Measurements from ENCODE around the gene LPIN1. TPM values are rescaled to one million over a fixed set of nuclear protein-coding genes. Genes with fewer than 3 reads are reported as not detected.

The LPIN1 gene
- total and polyA plus RNA-seq, 8 donors, result 16.4 to 47.2 (median 20.9) TPM

GRCh38 chr2:11873356-11874154 is 127.1 kb downstream of the LPIN1 start:
- Histone ChIP-seq H3K9me3 (no peaks in the 10 kb centered on the region), H3K27me3 (no peaks in the 10 kb centered on the region), H3K36me3 (no peaks in the 10 kb centered on the region), H3K4me1 (peaks cover 3 to 19% of the 10 kb centered on the region in 2 donors), H3K27ac (no peak overlapping the region), H3K4me3 (no peak overlapping the region)
- ATAC-seq, result peak; percentile 66
- intact Hi-C loops (cut with DNase I), result no loop called here
- TF ChIP-seq, protein P1, sequence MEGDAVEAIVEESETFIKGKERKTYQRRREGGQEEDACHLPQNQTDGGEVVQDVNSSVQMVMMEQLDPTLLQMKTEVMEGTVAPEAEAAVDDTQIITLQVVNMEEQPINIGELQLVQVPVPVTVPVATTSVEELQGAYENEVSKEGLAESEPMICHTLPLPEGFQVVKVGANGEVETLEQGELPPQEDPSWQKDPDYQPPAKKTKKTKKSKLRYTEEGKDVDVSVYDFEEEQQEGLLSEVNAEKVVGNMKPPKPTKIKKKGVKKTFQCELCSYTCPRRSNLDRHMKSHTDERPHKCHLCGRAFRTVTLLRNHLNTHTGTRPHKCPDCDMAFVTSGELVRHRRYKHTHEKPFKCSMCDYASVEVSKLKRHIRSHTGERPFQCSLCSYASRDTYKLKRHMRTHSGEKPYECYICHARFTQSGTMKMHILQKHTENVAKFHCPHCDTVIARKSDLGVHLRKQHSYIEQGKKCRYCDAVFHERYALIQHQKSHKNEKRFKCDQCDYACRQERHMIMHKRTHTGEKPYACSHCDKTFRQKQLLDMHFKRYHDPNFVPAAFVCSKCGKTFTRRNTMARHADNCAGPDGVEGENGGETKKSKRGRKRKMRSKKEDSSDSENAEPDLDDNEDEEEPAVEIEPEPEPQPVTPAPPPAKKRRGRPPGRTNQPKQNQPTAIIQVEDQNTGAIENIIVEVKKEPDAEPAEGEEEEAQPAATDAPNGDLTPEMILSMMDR (IDR thresholded peaks at IDR 0.05), result no peak
- peak in 3 of 4 donors; percentile 58 to 89 (median 87) for DNase-seq

DNA sequence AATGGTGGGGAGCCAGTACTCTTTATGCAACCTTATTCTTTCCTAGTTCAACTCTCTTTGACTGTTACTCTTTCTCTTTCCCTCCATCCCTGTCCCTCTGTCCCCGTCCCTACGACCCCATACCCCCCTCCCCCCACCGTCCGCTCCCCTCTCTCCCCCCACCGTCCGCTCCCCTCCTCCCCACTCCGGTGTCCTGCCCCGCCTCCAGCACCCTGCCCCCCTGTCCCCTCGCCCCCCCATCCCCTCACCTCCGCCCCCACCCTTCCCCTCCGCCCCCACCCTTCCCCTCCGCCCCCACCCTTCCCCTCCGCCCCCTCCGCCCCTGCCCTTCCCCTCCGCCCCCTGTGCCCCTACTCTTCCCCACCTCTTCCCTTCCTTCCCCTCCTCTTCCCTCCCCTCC is 128.4 kb downstream of the LPIN1 start:
- H3K27ac ChIP-seq, result no peak overlapping the region
- DNase-seq (no peak), ATAC-seq (no peak)
- H3K36me3 ChIP-seq, result no peaks in the 10 kb centered on the region
- no peak overlapping the region for H3K4me3 ChIP-seq
- H3K4me1 ChIP-seq, result peaks cover 3 to 19% of the 10 kb centered on the region in 2 donors
- no peaks in the 10 kb centered on the region for H3K27me3 ChIP-seq
- intact Hi-C loops (cut with DNase I), result no loop called here
- TF ChIP-seq, protein P1 (IDR thresholded peaks at IDR 0.05), result no peak
- H3K9me3 ChIP-seq, result no peaks in the 10 kb centered on the region

DNA sequence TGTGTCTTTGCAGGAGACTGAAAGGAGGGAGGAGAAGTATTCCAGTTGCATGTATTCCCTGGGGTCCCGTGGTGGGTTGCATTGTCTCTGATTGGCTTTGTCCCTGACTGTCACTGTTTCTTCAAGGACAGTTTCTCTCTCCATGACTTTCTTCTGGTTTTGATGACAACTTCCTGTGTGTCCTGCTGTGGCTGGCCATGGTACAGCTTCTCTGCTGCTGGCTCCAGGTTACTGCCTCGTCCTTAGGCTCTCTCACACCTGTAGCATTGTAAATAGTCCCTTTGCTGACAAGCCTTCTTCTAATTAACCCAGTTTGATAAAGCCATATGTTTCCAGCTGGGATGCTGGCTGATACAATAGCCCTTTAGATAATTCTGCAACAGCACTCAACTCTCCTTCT is 129.0 kb downstream of the LPIN1 start:
- Histone ChIP-seq H3K4me1 (peaks cover 3 to 19% of the 10 kb centered on the region in 2 donors), H3K36me3 (no peaks in the 10 kb centered on the region), H3K27ac (no peak overlapping the region), H3K9me3 (no peaks in the 10 kb centered on the region), H3K27me3 (no peaks in the 10 kb centered on the region), H3K4me3 (no peak overlapping the region)
- ATAC-seq (no peak), DNase-seq (no peak)
- intact Hi-C loops (cut with DNase I), result no loop called here
- TF ChIP-seq, protein P1 (IDR thresholded peaks at IDR 0.05), result no peak

- Histone ChIP-seq H3K4me3 (no peak overlapping the region), H3K27me3 (no peaks in the 10 kb centered on the region), H3K27ac (no peak overlapping the region), H3K36me3 (no peaks in the 10 kb centered on the region), H3K9me3 (no peaks in the 10 kb centered on the region), H3K4me1 (peaks cover 3 to 19% of the 10 kb centered on the region in 2 donors)
- TF ChIP-seq, protein P1 (IDR thresholded peaks at IDR 0.05), result no peak
- no peak for DNase-seq
- ATAC-seq, result no peak
- intact Hi-C loops (cut with DNase I), result no loop called here
These were observed 130.0 kb downstream of the LPIN1 start for GRCh38 chr2:11876436-11876835.

- intact Hi-C loops (cut with DNase I), result no loop called here
These were observed 130.5 kb downstream of the LPIN1 start for GRCh38 chr2:11876889-11877288.

More at GRCh38 chr2:11876889-11877288, 130.5 kb downstream of the LPIN1 start:
- no peaks in the 10 kb centered on the region for H3K9me3 ChIP-seq
- H3K4me3 ChIP-seq, result no peak overlapping the region
- no peaks in the 10 kb centered on the region for H3K36me3 ChIP-seq
- no peak overlapping the region for H3K27ac ChIP-seq
- no peaks in the 10 kb centered on the region for H3K27me3 ChIP-seq
- no peak for DNase-seq
- peaks cover 3 to 19% of the 10 kb centered on the region in 2 donors for H3K4me1 ChIP-seq
- TF ChIP-seq, protein P1 (IDR thresholded peaks at IDR 0.05), result no peak
- no peak for ATAC-seq

Small RNA genes lying within 50 kb of the gene (microRNA-seq; reads per million reads assigned to microRNA genes)
- gene MIR4262 (0 reads per million in 2 donors), gene MIR548S (0.14 to 0.17 reads per million in 2 donors)

Other genes with a start within 250 kb of the LPIN1 start
- 1 to 10 TPM; 1.6 to 3.1 TPM for gene GREB1, start 212.6 kb upstream of the LPIN1 start, total RNA-seq
- gene GREB1, start 212.6 kb upstream of the LPIN1 start, polyA plus RNA-seq (ENCODE audit: insufficient read length in 6 of 6), result 10 to 100 TPM; 11.5 to 19.1 (median 13.4) TPM
- gene NTSR2, start 76.4 kb upstream of the LPIN1 start, total RNA-seq, result not detected
- gene NTSR2, start 76.4 kb upstream of the LPIN1 start, polyA plus RNA-seq (ENCODE audit: insufficient read length in 6 of 6), result not detected